HepG2 (cell line): Measurements from ENCODE around the gene DCAF7. TPM values are rescaled to one million over a fixed set of nuclear protein-coding genes. Genes with fewer than 3 reads are reported as not detected.

Source experiments
- BCL6 ChIP-seq: IDR thresholded peaks from 2 replicates; pipeline ENCODE4 v1.6.1; 2016; ENCODE audit warnings: missing genetic modification reagents, missing compliant biosample characterization
- CHD4 ChIP-seq: fragments of 200-600 bp; sonication (generic); IDR thresholded peaks from 2 replicates; pipeline ENCODE4 v1.7.0; 2017; ENCODE audit warnings: mild to moderate bottlenecking, low read length, borderline replicate concordance
- EP300 ChIP-seq, 3 experiments: sonication (generic) in 1 of 3; formaldehyde crosslinking in 1 of 3; IDR thresholded peaks; 2 replicates each; pipeline versions ENCODE4 v1.5.1 to v1.6.1; 2011 to 2020; ENCODE audit warnings: low read depth in 2 of 3, low read length in 2 of 3, borderline replicate concordance in 1 of 3, improper control_type of control experiment in 1 of 3, mild to moderate bottlenecking in 1 of 3, missing genetic modification reagents in 1 of 3, moderate library complexity in 1 of 3
- FIP1L1 ChIP-seq: fragments of 200-400 bp; formaldehyde crosslinking; IDR thresholded peaks from 2 replicates; pipeline ENCODE4 v1.6.1; 2018; ENCODE audit warnings: low read depth, mild to moderate bottlenecking, low read length, moderate library complexity, borderline replicate concordance; ENCODE audit not compliant: insufficient read depth
- FOSL1 ChIP-seq: sonication (generic); formaldehyde crosslinking; IDR thresholded peaks from 2 replicates; pipeline ENCODE4 v1.9.0; 2021; ENCODE audit warnings: missing genetic modification reagents, borderline replicate concordance
- HDAC1 ChIP-seq: sonication (generic); formaldehyde crosslinking; IDR thresholded peaks from 2 replicates; pipeline ENCODE4 v1.5.1; 2020; ENCODE audit warnings: mild to moderate bottlenecking, missing genetic modification reagents
- HNF4A ChIP-seq: sonication (generic); formaldehyde crosslinking; IDR thresholded peaks from 2 replicates; pipeline ENCODE4 v1.4.0; 2020; ENCODE audit warnings: missing genetic modification reagents
- HNRNPLL ChIP-seq: fragments of 200-400 bp; formaldehyde crosslinking; IDR thresholded peaks from 2 replicates; pipeline ENCODE4 v1.6.1; 2017; ENCODE audit warnings: mild to moderate bottlenecking, low read depth, low read length; ENCODE audit not compliant: poor library complexity, severe bottlenecking
- HOXA9 ChIP-seq: sonication (generic); formaldehyde crosslinking; IDR thresholded peaks from 2 replicates; pipeline ENCODE4 v1.8.1; 2022; ENCODE audit warnings: missing genetic modification reagents, mild to moderate bottlenecking, moderate library complexity, borderline replicate concordance
- MEIS2 ChIP-seq: sonication (generic); formaldehyde crosslinking; IDR thresholded peaks from 2 replicates; pipeline ENCODE4 v1.9.0; 2021; ENCODE audit warnings: mild to moderate bottlenecking, missing genetic modification reagents
- NBN ChIP-seq: fragments of 450-650 bp; conservative IDR thresholded peaks from 2 replicates; pipeline ENCODE4 v1.6.1; 2017
- PHF21A ChIP-seq: sonication (generic); formaldehyde crosslinking; IDR thresholded peaks from 2 replicates; pipeline ENCODE4 v1.5.0; 2020; ENCODE audit warnings: mild to moderate bottlenecking, missing genetic modification reagents
- SOX5 ChIP-seq: IDR thresholded peaks from 2 replicates; pipeline ENCODE4 v1.6.1; 2016; ENCODE audit warnings: borderline replicate concordance
- SPEN ChIP-seq: sonication (generic); formaldehyde crosslinking; IDR thresholded peaks from 2 replicates; pipeline ENCODE4 v1.5.1; 2020; ENCODE audit warnings: low read depth, mild to moderate bottlenecking, missing genetic modification reagents
- ZBTB3 ChIP-seq: sonication (generic); formaldehyde crosslinking; IDR thresholded peaks from 2 replicates; pipeline ENCODE4 v1.4.0; 2020; ENCODE audit warnings: low read depth, mild to moderate bottlenecking, moderate library complexity, missing genetic modification reagents, borderline replicate concordance
- ZBTB42 ChIP-seq: sonication (generic); formaldehyde crosslinking; IDR thresholded peaks from 2 replicates; pipeline ENCODE4 v1.5.0; 2020; ENCODE audit warnings: mild to moderate bottlenecking, missing genetic modification reagents
- ZFP41 ChIP-seq: sonication (generic); formaldehyde crosslinking; IDR thresholded peaks from 2 replicates; pipeline ENCODE4 v1.4.0; 2020; ENCODE audit warnings: mild to moderate bottlenecking, missing genetic modification reagents, borderline replicate concordance
- ZNF143 ChIP-seq: sonication (generic); formaldehyde crosslinking; IDR thresholded peaks from 2 replicates; pipeline ENCODE4 v1.4.0; 2020; ENCODE audit warnings: missing genetic modification reagents
- ZNF224 ChIP-seq: sonication (generic); formaldehyde crosslinking; IDR thresholded peaks from 2 replicates; pipeline ENCODE4 v1.5.0; 2020; ENCODE audit warnings: mild to moderate bottlenecking, missing genetic modification reagents
- ZNF34 ChIP-seq: sonication (generic); formaldehyde crosslinking; IDR thresholded peaks from 2 replicates; pipeline ENCODE4 v1.4.0; 2020; ENCODE audit warnings: mild to moderate bottlenecking, missing genetic modification reagents, borderline replicate concordance
- ZNF441 ChIP-seq: sonication (generic); formaldehyde crosslinking; IDR thresholded peaks from 2 replicates; pipeline ENCODE4 v1.7.0; 2021; ENCODE audit warnings: missing genetic modification reagents, borderline replicate concordance
- ZNF660 ChIP-seq: sonication (generic); formaldehyde crosslinking; IDR thresholded peaks from 2 replicates; pipeline ENCODE4 v1.5.1; 2020; ENCODE audit warnings: mild to moderate bottlenecking, low read depth, missing genetic modification reagents, borderline replicate concordance
- ZNF792 ChIP-seq: IDR thresholded peaks from 2 replicates; pipeline ENCODE4 v1.6.1; 2016
- polyA plus RNA-seq, 8 experiments: library from polyadenylated mRNA; depleted of rRNA in 3 of 8; stranded (reverse) in 7 of 8; unstranded in 1 of 8; fragments of >200 nt; fragmentation: Illumina TruSeq in 4 of 8; extraction: Trizol in 4 of 8; gene quantifications; 2 replicates each; pipeline versions ENCODE4 v1.2.1 to v1.2.3, GENCODE V29; 2011 to 2016; ENCODE audit warnings: low read depth in 4 of 8, missing spikeins in 1 of 8, mixed read lengths in 1 of 8; ENCODE audit not compliant: insufficient read depth in 1 of 8
- total RNA-seq, 5 experiments: library from RNA; depleted of rRNA; stranded (reverse); fragments of >200 nt; fragmentation: Illumina TruSeq; extraction: Trizol; gene quantifications; 2 replicates each; pipeline ENCODE4 v1.2.3, GENCODE V29; 2016; ENCODE audit warnings: low read depth in 1 of 5
- TF ChIP-seq, protein P1 (sequence below): sonication (generic); formaldehyde crosslinking; conservative IDR thresholded peaks from 2 replicates; pipeline ENCODE4 v1.8.1; 2023; ENCODE audit warnings: missing genetic modification reagents
- TF ChIP-seq, protein P2 (sequence below): sonication (generic); formaldehyde crosslinking; IDR thresholded peaks from 2 replicates; pipeline ENCODE4 v1.4.0; 2020; ENCODE audit warnings: mild to moderate bottlenecking, missing genetic modification reagents
- TF ChIP-seq, protein P3 (sequence below): sonication (generic); formaldehyde crosslinking; IDR thresholded peaks from 2 replicates; pipeline ENCODE4 v1.4.0; 2020; ENCODE audit warnings: mild to moderate bottlenecking, missing genetic modification reagents

The DCAF7 gene
- total and polyA plus RNA-seq, 2 of the 13 experiments (the other 11 are each of a cell fraction or from before 2014, with no cell fraction given), result 55.2 to 73.4 TPM

DNA sequence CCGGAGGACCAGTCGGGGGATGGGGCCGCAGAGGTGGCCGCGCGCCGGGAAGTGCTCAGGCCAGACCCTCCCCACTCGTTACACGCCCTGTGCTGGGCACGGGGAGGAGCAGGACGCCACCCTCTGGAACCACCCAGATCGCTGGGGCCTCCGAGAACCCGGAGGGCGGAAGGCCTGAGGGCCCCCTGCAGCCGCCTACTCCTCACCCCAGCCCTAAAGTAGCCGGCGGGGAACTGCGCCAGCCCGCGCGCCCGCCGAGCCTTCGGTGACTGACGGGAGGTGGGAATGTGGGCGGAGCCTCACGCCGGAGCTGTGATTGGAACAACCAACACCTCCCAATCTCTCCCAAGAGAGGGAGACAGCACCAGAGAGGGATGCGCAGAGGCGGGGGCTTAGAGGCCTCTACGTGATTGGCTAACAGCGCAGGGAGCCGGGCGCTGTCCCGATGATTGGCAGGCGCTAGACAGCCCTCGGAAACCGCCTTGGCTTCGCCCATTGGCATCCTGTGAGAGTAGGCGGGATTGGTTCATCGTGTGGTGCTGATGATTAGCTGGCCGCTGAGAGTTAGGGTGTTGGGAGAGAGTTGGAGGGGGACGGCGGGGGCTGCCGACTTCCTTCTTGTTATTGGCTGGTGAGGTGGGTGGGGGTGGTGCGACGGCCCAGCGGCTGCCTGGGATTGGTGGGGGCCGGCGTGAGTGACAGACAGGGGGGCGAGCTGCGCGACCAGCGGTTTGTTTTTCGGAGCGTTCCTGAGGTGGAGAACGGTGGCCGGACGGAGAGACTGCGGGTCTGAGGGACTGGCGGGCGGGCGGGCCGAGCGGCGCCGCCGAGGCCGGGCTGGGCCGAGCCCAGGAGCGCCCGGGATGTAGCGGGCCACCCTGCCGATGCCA is 71.7 kb downstream of the DCAF7 start, which contains the start of gene MAP3K3 (continued):
- peak; percentile 81 for TF ChIP-seq HDAC1 (CRISPR knock-in tag)
- TF ChIP-seq FIP1L1, result no peak
- peak; percentile 53 for TF ChIP-seq ZNF792
- peak; percentile 97 for TF ChIP-seq HNRNPLL
- TF ChIP-seq, protein P1, sequence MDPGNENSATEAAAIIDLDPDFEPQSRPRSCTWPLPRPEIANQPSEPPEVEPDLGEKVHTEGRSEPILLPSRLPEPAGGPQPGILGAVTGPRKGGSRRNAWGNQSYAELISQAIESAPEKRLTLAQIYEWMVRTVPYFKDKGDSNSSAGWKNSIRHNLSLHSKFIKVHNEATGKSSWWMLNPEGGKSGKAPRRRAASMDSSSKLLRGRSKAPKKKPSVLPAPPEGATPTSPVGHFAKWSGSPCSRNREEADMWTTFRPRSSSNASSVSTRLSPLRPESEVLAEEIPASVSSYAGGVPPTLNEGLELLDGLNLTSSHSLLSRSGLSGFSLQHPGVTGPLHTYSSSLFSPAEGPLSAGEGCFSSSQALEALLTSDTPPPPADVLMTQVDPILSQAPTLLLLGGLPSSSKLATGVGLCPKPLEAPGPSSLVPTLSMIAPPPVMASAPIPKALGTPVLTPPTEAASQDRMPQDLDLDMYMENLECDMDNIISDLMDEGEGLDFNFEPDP (CRISPR knock-in tag), result no peak
- TF ChIP-seq SOX5 (CRISPR knock-in tag), result peak; percentile 13; the same call in 1 of the 2 replicates
- TF ChIP-seq, protein P2, sequence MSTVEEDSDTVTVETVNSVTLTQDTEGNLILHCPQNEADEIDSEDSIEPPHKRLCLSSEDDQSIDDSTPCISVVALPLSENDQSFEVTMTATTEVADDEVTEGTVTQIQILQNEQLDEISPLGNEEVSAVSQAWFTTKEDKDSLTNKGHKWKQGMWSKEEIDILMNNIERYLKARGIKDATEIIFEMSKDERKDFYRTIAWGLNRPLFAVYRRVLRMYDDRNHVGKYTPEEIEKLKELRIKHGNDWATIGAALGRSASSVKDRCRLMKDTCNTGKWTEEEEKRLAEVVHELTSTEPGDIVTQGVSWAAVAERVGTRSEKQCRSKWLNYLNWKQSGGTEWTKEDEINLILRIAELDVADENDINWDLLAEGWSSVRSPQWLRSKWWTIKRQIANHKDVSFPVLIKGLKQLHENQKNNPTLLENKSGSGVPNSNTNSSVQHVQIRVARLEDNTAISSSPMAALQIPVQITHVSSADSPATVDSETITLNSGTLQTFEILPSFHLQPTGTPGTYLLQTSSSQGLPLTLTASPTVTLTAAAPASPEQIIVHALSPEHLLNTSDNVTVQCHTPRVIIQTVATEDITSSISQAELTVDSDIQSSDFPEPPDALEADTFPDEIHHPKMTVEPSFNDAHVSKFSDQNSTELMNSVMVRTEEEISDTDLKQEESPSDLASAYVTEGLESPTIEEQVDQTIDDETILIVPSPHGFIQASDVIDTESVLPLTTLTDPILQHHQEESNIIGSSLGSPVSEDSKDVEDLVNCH (CRISPR knock-in tag), result no peak
- TF ChIP-seq CHD4, result no peak
- TF ChIP-seq HOXA9 (CRISPR knock-in tag), result no peak
- TF ChIP-seq HNF4A, result no peak
- TF ChIP-seq ZNF224 (CRISPR knock-in tag), result no peak
- TF ChIP-seq ZNF441 (CRISPR knock-in tag), result peak; percentile 91
- peak; percentile 90 for TF ChIP-seq ZFP41
- TF ChIP-seq MEIS2, result peak; percentile 93
- TF ChIP-seq, protein P3, sequence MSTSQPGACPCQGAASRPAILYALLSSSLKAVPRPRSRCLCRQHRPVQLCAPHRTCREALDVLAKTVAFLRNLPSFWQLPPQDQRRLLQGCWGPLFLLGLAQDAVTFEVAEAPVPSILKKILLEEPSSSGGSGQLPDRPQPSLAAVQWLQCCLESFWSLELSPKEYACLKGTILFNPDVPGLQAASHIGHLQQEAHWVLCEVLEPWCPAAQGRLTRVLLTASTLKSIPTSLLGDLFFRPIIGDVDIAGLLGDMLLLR (CRISPR knock-in tag), result peak; percentile 75; the same call in 1 of the 2 replicates
- no peak; the same call in 1 of the 2 replicates for TF ChIP-seq ZNF143
- TF ChIP-seq ZNF660 (CRISPR knock-in tag), result no peak
- no peak for TF ChIP-seq ZNF34
- no peak for TF ChIP-seq ZBTB42 (CRISPR knock-in tag)
- peak; percentile 56; the same call in 1 of the 2 replicates for TF ChIP-seq SPEN (CRISPR knock-in tag)
- 0 out of 2 replicates have a peak, but pooled peaks have one; percentile 58 for TF ChIP-seq ZBTB3 (CRISPR knock-in tag)
- TF ChIP-seq FOSL1, result no peak
- no peak for TF ChIP-seq EP300 (IDR thresholded peaks at IDR 0.05; ENCODE audit: low read depth in 2 of 2, low read length in 2 of 2)
- 0 out of 2 replicates have a peak, but pooled peaks have one; percentile 19 for TF ChIP-seq EP300 (CRISPR knock-in tag; IDR thresholded peaks at IDR 0.05; ENCODE audit: borderline replicate concordance)
- peak; percentile 100 for TF ChIP-seq PHF21A (CRISPR knock-in tag)
- TF ChIP-seq BCL6 (CRISPR knock-in tag), result no peak
- no peak for TF ChIP-seq NBN
